Cardiac muscle cell (in vitro differentiated cells and primary cell): ENCODE measurements around the gene EYA4. TPM values are rescaled to one million over a fixed set of nuclear protein-coding genes. Genes with fewer than 3 reads are reported as not detected.

Source experiments
- DNase-seq, 2 donors: peaks; one replicate each; pipeline versions ENCODE4 v3.0.0 to v3.0.0-alpha.2; 2010 to 2017; ENCODE audit warnings: low read depth in 1 of 2, low spot score in 1 of 2
- H3K27ac ChIP-seq: fragments of 200-600 bp; sonication (generic); 2 replicates; pipeline ENCODE4 v1.5.1; 2016
- H3K27me3 ChIP-seq: fragments of 200-600 bp; sonication (generic); 2 replicates; pipeline ENCODE4 v1.6.0; 2016; ENCODE audit warnings: control low read depth
- H3K36me3 ChIP-seq: fragments of 200-600 bp; sonication (generic); 2 replicates; pipeline ENCODE4 v1.5.1; 2016; ENCODE audit warnings: control low read depth
- H3K4me1 ChIP-seq: fragments of 200-600 bp; sonication (generic); 2 replicates; pipeline ENCODE4 v1.8.1; 2017; ENCODE audit warnings: low read depth, mild to moderate bottlenecking, mixed run types
- H3K4me3 ChIP-seq: fragments of 200-600 bp; sonication (generic); 2 replicates; pipeline ENCODE4 v1.5.1; 2016; ENCODE audit warnings: mild to moderate bottlenecking
- H3K9me3 ChIP-seq: fragments of 200-600 bp; sonication (generic); 2 replicates; pipeline ENCODE4 v1.5.1; 2017; ENCODE audit warnings: low read depth, mild to moderate bottlenecking, control low read depth
- polyA plus RNA-seq: library from polyadenylated mRNA; unstranded; fragments of >200 nt; fragmentation: Nextera tagmentation; extraction: Ambion mirVana; gene quantifications from 2 replicates; pipeline ENCODE4 v1.2.1, GENCODE V29; 2016
- total RNA-seq: library from RNA; depleted of rRNA; stranded (reverse); fragments of >200 nt; gene quantifications from 2 replicates; pipeline ENCODE4 v1.2.3, GENCODE V29; 2016
- TF ChIP-seq, protein P1 (sequence below): IDR thresholded peaks from 2 replicates; pipeline ENCODE4 v1.5.1; 2012; ENCODE audit warnings: low read depth, mild to moderate bottlenecking, low read length

The EYA4 gene
- total and polyA plus RNA-seq, 2 experiments from 2014 or later: 0.03 to 0.11 TPM

DNA sequence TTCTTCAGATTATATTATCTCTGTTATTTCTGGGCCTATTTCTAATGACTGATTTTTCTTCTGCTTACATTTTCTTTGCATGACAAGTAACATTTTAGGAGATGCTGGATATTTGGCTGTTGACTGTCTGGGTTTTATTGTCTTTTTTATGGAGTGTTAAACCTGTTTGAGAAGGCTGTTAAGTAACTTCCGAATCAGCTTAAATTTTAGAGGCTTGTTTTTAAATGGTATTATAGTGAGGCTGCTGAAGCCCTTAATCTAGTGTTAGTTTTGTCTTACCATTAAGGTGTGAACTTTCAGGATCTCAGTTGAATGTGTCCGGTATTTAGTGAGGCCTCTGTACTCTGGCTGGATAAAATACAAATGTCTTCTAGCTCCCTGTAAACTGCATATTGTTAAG is 109.8 kb downstream of the EYA4 start:
- H3K4me1 ChIP-seq: no peaks in the 10 kb centered on the region
- DNase-seq: no peak
- H3K9me3 ChIP-seq: no peaks in the 10 kb centered on the region
- TF ChIP-seq, protein P1, sequence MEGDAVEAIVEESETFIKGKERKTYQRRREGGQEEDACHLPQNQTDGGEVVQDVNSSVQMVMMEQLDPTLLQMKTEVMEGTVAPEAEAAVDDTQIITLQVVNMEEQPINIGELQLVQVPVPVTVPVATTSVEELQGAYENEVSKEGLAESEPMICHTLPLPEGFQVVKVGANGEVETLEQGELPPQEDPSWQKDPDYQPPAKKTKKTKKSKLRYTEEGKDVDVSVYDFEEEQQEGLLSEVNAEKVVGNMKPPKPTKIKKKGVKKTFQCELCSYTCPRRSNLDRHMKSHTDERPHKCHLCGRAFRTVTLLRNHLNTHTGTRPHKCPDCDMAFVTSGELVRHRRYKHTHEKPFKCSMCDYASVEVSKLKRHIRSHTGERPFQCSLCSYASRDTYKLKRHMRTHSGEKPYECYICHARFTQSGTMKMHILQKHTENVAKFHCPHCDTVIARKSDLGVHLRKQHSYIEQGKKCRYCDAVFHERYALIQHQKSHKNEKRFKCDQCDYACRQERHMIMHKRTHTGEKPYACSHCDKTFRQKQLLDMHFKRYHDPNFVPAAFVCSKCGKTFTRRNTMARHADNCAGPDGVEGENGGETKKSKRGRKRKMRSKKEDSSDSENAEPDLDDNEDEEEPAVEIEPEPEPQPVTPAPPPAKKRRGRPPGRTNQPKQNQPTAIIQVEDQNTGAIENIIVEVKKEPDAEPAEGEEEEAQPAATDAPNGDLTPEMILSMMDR: no peak
- no peak overlapping the region for H3K4me3 ChIP-seq
- no peak overlapping the region for H3K27ac ChIP-seq
- H3K27me3 ChIP-seq: no peaks in the 10 kb centered on the region
- no peaks in the 10 kb centered on the region for H3K36me3 ChIP-seq

DNA sequence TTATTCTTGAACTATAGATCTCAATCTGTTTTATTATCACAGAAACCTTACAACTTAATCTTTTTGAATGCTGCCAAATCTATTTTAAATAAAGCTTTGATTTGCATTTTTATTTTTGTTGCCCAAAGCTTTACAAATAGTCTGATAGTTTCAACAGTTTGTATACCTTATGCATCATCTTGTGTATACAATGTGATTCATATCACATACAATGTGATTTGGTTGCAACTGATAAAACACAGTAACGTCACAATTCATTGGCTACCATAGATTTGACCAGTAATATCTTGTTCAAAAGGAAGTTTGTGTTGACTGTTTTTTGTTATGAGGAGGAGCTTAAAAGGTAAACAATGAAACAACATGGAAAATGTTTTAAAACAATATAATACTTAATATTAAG is 110.9 kb downstream of the EYA4 start:
- no peaks in the 10 kb centered on the region for H3K4me1 ChIP-seq
- H3K4me3 ChIP-seq: no peak overlapping the region
- no peak overlapping the region for H3K27ac ChIP-seq
- H3K36me3 ChIP-seq: no peaks in the 10 kb centered on the region
- DNase-seq: no peak
- H3K9me3 ChIP-seq: no peaks in the 10 kb centered on the region
- TF ChIP-seq, protein P1: no peak
- H3K27me3 ChIP-seq: no peaks in the 10 kb centered on the region

GRCh38 chr6:133353061-133353460 is 111.9 kb downstream of the EYA4 start:
- Histone ChIP-seq H3K4me3 (no peak overlapping the region), H3K9me3 (no peaks in the 10 kb centered on the region), H3K27me3 (no peaks in the 10 kb centered on the region), H3K36me3 (no peaks in the 10 kb centered on the region), H3K4me1 (no peaks in the 10 kb centered on the region), H3K27ac (no peak overlapping the region)
- DNase-seq: no peak
- TF ChIP-seq, protein P1: no peak

GRCh38 chr6:133355922-133356321 is 114.8 kb downstream of the EYA4 start:
- no peak overlapping the region for H3K4me3 ChIP-seq
- H3K4me1 ChIP-seq: no peaks in the 10 kb centered on the region
- no peaks in the 10 kb centered on the region for H3K9me3 ChIP-seq
- DNase-seq: no peak
- H3K36me3 ChIP-seq: no peaks in the 10 kb centered on the region
- TF ChIP-seq, protein P1: no peak
- H3K27me3 ChIP-seq: no peaks in the 10 kb centered on the region
- no peak overlapping the region for H3K27ac ChIP-seq

GRCh38 chr6:133358574-133359150 is 117.5 kb downstream of the EYA4 start:
- TF ChIP-seq, protein P1: no peak
- no peaks in the 10 kb centered on the region for H3K9me3 ChIP-seq
- no peaks in the 10 kb centered on the region for H3K4me1 ChIP-seq
- no peak overlapping the region for H3K4me3 ChIP-seq
- H3K27me3 ChIP-seq: no peaks in the 10 kb centered on the region
- H3K27ac ChIP-seq: no peak overlapping the region
- H3K36me3 ChIP-seq: no peaks in the 10 kb centered on the region
- no peak for DNase-seq

GRCh38 chr6:133359256-133359655 is 118.1 kb downstream of the EYA4 start:
- H3K27me3 ChIP-seq: no peaks in the 10 kb centered on the region
- no peaks in the 10 kb centered on the region for H3K4me1 ChIP-seq
- no peak overlapping the region for H3K4me3 ChIP-seq
- H3K9me3 ChIP-seq: no peaks in the 10 kb centered on the region
- DNase-seq: peak in 1 of 2 donors; percentile 16
- H3K27ac ChIP-seq: no peak overlapping the region
- H3K36me3 ChIP-seq: no peaks in the 10 kb centered on the region
- TF ChIP-seq, protein P1: no peak
